ENCODE measurements around the gene POLR2H. TPM values are rescaled to one million over a fixed set of nuclear protein-coding genes. Genes with fewer than 3 reads are reported as not detected.
A peak's percentile ranks its signal among the peaks of the same experiment; 100 is the strongest.
"Not testable (repeated sequence)": the region's sequence is repeated elsewhere in the genome, so short reads cannot be mapped to it uniquely, and the experiment has no call there.

POLR2H gene
- total RNA-seq, 1 donor from 2014 or later, result 107 TPM

GRCh38 chr3:184335661-184336546 lies 25.6 kb upstream of the POLR2H start:
- DNase-seq (ENCODE audit: low spot score), result peak; percentile 89

GRCh38 chr3:184336547-184337398 lies 24.7 kb upstream of the POLR2H start:
- no peak for DNase-seq (ENCODE audit: low spot score)

- DNase-seq (ENCODE audit: low spot score), result peak; percentile 64
Measured at GRCh38 chr3:184337399-184337714, 24.2 kb upstream of the POLR2H start, which contains the start of gene FAM131A. TSS of gene FAM131A (plus strand) at chr3:184337600. CDS start at chr3:184337631, 31 bp downstream.

GRCh38 chr3:184337981-184338380 lies 23.5 kb upstream of the POLR2H start:
- DNase-seq (ENCODE audit: low spot score), result no peak

- peak; percentile 82 for DNase-seq (ENCODE audit: low spot score)
Measured at GRCh38 chr3:184338511-184338945, 23.0 kb upstream of the POLR2H start.

- DNase-seq (ENCODE audit: low spot score), result no peak
Measured at GRCh38 chr3:184339001-184339400, 22.5 kb upstream of the POLR2H start.

- DNase-seq (ENCODE audit: low spot score), result not testable (repeated sequence)
Measured at GRCh38 chr3:184339451-184340135, 21.9 kb upstream of the POLR2H start.

- peak; percentile 89 for DNase-seq (ENCODE audit: low spot score)
Measured at GRCh38 chr3:184341925-184342324, 19.6 kb upstream of the POLR2H start.

GRCh38 chr3:184343200-184343876 lies 18.2 kb upstream of the POLR2H start:
- no peak for DNase-seq (ENCODE audit: low spot score)

GRCh38 chr3:184344579-184345316 lies 16.8 kb upstream of the POLR2H start:
- no peak for DNase-seq (ENCODE audit: low spot score)

GRCh38 chr3:184345317-184346144 lies 16.0 kb upstream of the POLR2H start:
- peak; percentile 83 for DNase-seq (ENCODE audit: low spot score)

GRCh38 chr3:184346480-184347190 lies 14.9 kb upstream of the POLR2H start:
- DNase-seq (ENCODE audit: low spot score), result no peak

GRCh38 chr3:184347321-184348056 lies 14.0 kb upstream of the POLR2H start:
- DNase-seq (ENCODE audit: low spot score), result no peak

- DNase-seq (ENCODE audit: low spot score), result no peak
Measured at GRCh38 chr3:184348057-184348382, 13.5 kb upstream of the POLR2H start.

GRCh38 chr3:184349563-184350470 lies 11.7 kb upstream of the POLR2H start:
- DNase-seq (ENCODE audit: low spot score), result peak; percentile 77

- DNase-seq (ENCODE audit: low spot score), result no peak
Measured at GRCh38 chr3:184350618-184351017, 10.9 kb upstream of the POLR2H start.

- no peak for DNase-seq (ENCODE audit: low spot score)
Measured at GRCh38 chr3:184351511-184352148, 9.9 kb upstream of the POLR2H start.

Data from mucosa of gallbladder (tissue), 1 donor.